HEK293 (cell line): ENCODE data around the gene UCN2.

Experiments
- CTCF ChIA-PET: fragments of 350-600 bp; formaldehyde crosslinking; extraction: SDS; loops from one replicate; lab custom pipeline; 2021; ENCODE audit warnings: antibody characterized with exemption; lab: Yijun Ruan, JAX
- POLR2A ChIA-PET: fragments of 300-600 bp; formaldehyde crosslinking; extraction: SDS; loops from one replicate; lab custom pipeline; 2020; ENCODE audit warnings: antibody characterized with exemption, inconsistent platforms; lab: Yijun Ruan, JAX
- H3K27ac ChIP-seq: fragments of 200-500 bp; sonication (Bioruptor generic); 2 replicates; pipeline ENCODE4 v1.5.1; 2014; ENCODE audit warnings: low read depth, low read length, control low read depth, inconsistent platforms; ENCODE audit errors: extremely low read depth
- H3K36me3 ChIP-seq, 2 experiments: fragments of 200-500 bp in 1 of 2; sonication (Bioruptor generic) in 1 of 2; 1 replicate in 1 of 2; 2 replicates in 1 of 2; pipeline ENCODE4 v1.5.1; 2014 to 2017; ENCODE audit warnings: inconsistent platforms in 2 of 2, low read length in 2 of 2; ENCODE audit not compliant: control insufficient read depth in 2 of 2, insufficient read depth in 1 of 2
- H3K4me1 ChIP-seq: fragments of 200-500 bp; sonication (Bioruptor generic); 2 replicates; pipeline ENCODE4 v1.5.1; 2014; ENCODE audit warnings: mild to moderate bottlenecking, low read length, inconsistent platforms; ENCODE audit not compliant: control insufficient read depth, insufficient read depth
- H3K4me3 ChIP-seq: 2 replicates; pipeline ENCODE4 v1.5.1; 2011; ENCODE audit warnings: low read depth, mild to moderate bottlenecking, control low read depth, low read length, moderate library complexity
- H3K9me3 ChIP-seq: fragments of 200-500 bp; sonication (Bioruptor generic); 2 replicates; pipeline ENCODE4 v1.5.1; 2014; ENCODE audit warnings: low read depth, low read length, inconsistent platforms; ENCODE audit not compliant: control insufficient read depth, insufficient read depth
- EGR2 ChIP-seq: fragments of 450-650 bp; formaldehyde crosslinking; IDR thresholded peaks from 2 replicates; pipeline ENCODE4 v1.5.1; 2016; ENCODE audit warnings: low read depth, missing biosample characterization, missing genetic modification characterization
- KLF1 ChIP-seq: fragments of 450-650 bp; formaldehyde crosslinking; IDR thresholded peaks from 2 replicates; pipeline ENCODE4 v1.5.1; 2016; ENCODE audit warnings: missing biosample characterization, missing genetic modification characterization
- OVOL3 ChIP-seq: fragments of 450-650 bp; formaldehyde crosslinking; IDR thresholded peaks from 2 replicates; pipeline ENCODE4 v1.5.1; 2016; ENCODE audit warnings: missing biosample characterization, missing genetic modification characterization
- REPIN1 ChIP-seq: fragments of 450-650 bp; formaldehyde crosslinking; IDR thresholded peaks from 2 replicates; pipeline ENCODE4 v1.5.1; 2017; ENCODE audit warnings: missing biosample characterization, missing genetic modification characterization, low read depth
- SALL2 ChIP-seq: fragments of 450-650 bp; formaldehyde crosslinking; IDR thresholded peaks from 2 replicates; pipeline ENCODE4 v1.5.0; 2017; ENCODE audit warnings: missing biosample characterization, mild to moderate bottlenecking, missing genetic modification characterization, borderline replicate concordance
- ZFP69B ChIP-seq: fragments of 450-650 bp; formaldehyde crosslinking; IDR thresholded peaks from 2 replicates; pipeline ENCODE4 v1.5.1; 2016; ENCODE audit warnings: missing biosample characterization, missing genetic modification characterization
- ZNF426 ChIP-seq: fragments of 450-650 bp; formaldehyde crosslinking; IDR thresholded peaks from 2 replicates; pipeline ENCODE4 v1.5.1; 2017; ENCODE audit warnings: missing biosample characterization, missing genetic modification characterization, mild to moderate bottlenecking, inconsistent platforms, moderate library complexity
- ZNF521 ChIP-seq: fragments of 450-650 bp; formaldehyde crosslinking; IDR thresholded peaks from 2 replicates; pipeline ENCODE4 v1.5.1; 2017; ENCODE audit warnings: missing biosample characterization, mild to moderate bottlenecking, missing genetic modification characterization
- ZNF707 ChIP-seq: fragments of 450-650 bp; formaldehyde crosslinking; IDR thresholded peaks from 2 replicates; pipeline ENCODE4 v1.5.1; 2016; ENCODE audit warnings: missing biosample characterization, missing genetic modification characterization
- ZNF791 ChIP-seq: fragments of 450-650 bp; formaldehyde crosslinking; IDR thresholded peaks from 2 replicates; pipeline ENCODE4 v1.5.1; 2016; ENCODE audit warnings: missing biosample characterization, missing genetic modification characterization
- TF ChIP-seq, protein P1 (sequence below): fragments of 450-650 bp; formaldehyde crosslinking; IDR thresholded peaks from 2 replicates; pipeline ENCODE4 v1.5.1; 2016; ENCODE audit warnings: missing biosample characterization, missing genetic modification characterization
- TF ChIP-seq, protein P2 (sequence below): fragments of 450-650 bp; formaldehyde crosslinking; IDR thresholded peaks from 2 replicates; pipeline ENCODE4 v1.5.1; 2016; ENCODE audit warnings: missing biosample characterization, missing genetic modification characterization
- TF ChIP-seq, protein P3 (sequence below): fragments of 450-650 bp; formaldehyde crosslinking; IDR thresholded peaks from 2 replicates; pipeline ENCODE4 v1.5.1; 2016; ENCODE audit warnings: missing biosample characterization, missing genetic modification characterization, borderline replicate concordance
- TF ChIP-seq, protein P4 (sequence below): fragments of 450-650 bp; formaldehyde crosslinking; IDR thresholded peaks from 2 replicates; pipeline ENCODE4 v1.5.1; 2017; ENCODE audit warnings: missing biosample characterization, mild to moderate bottlenecking, missing genetic modification characterization, moderate library complexity
- TF ChIP-seq, protein P5 (sequence below): fragments of 450-650 bp; formaldehyde crosslinking; IDR thresholded peaks from 2 replicates; pipeline ENCODE4 v1.5.1; 2016; ENCODE audit warnings: missing biosample characterization, missing genetic modification characterization
- TF ChIP-seq, protein P6 (sequence below): fragments of 450-650 bp; formaldehyde crosslinking; IDR thresholded peaks from 2 replicates; pipeline ENCODE4 v1.5.1; 2017; ENCODE audit warnings: missing biosample characterization, missing genetic modification characterization

Gene UCN2

DNA sequence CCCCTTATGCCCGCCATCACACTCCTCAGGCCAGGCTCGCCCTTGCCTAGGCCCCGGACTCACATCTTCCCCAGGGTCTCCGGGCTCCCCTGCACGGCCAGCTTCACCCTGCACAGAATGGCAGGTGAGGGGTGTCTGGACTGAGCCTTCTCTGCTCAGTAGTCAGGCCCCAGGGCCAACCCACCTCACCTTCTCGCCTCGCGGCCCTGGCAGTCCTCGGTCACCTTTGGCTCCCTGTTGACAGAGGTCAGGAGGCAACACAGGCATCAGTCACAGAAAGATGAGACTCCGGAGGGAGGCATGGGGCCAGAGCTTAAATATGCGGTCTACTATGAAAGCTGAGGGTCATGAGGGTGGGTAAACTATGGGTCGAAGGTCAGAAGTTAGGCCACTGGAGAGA, 8.4 kb upstream of the UCN2 start:
- ChIA-PET POLR2A (no interaction called here), CTCF (no interaction called here)
- H3K27ac ChIP-seq: no peak overlapping the region
- no peaks in the 10 kb centered on the region for H3K4me1 ChIP-seq
- H3K4me3 ChIP-seq: no peak overlapping the region
- peaks cover 0 to under 1% of the 10 kb centered on the region in 2 experiments; a peak in 1 of 3 replicates for H3K36me3 ChIP-seq
- TF ChIP-seq ZNF521 (tag by site-specific recombination) (no peak), EGR2 (no peak), ZNF707 (tag by site-specific recombination) (no peak), ZNF791 (tag by site-specific recombination) (no peak), ZFP69B (no peak), KLF1 (tag by site-specific recombination) (no peak), OVOL3 (no peak), REPIN1 (no peak), SALL2 (tag by site-specific recombination) (no peak), ZNF426 (no peak)
- TF ChIP-seq, protein P1, sequence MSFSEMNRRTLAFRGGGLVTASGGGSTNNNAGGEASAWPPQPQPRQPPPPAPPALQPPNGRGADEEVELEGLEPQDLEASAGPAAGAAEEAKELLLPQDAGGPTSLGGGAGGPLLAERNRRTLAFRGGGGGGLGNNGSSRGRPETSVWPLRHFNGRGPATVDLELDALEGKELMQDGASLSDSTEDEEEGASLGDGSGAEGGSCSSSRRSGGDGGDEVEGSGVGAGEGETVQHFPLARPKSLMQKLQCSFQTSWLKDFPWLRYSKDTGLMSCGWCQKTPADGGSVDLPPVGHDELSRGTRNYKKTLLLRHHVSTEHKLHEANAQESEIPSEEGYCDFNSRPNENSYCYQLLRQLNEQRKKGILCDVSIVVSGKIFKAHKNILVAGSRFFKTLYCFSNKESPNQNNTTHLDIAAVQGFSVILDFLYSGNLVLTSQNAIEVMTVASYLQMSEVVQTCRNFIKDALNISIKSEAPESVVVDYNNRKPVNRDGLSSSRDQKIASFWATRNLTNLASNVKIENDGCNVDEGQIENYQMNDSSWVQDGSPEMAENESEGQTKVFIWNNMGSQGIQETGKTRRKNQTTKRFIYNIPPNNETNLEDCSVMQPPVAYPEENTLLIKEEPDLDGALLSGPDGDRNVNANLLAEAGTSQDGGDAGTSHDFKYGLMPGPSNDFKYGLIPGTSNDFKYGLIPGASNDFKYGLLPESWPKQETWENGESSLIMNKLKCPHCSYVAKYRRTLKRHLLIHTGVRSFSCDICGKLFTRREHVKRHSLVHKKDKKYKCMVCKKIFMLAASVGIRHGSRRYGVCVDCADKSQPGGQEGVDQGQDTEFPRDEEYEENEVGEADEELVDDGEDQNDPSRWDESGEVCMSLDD (tag by site-specific recombination): no peak
- TF ChIP-seq, protein P2, sequence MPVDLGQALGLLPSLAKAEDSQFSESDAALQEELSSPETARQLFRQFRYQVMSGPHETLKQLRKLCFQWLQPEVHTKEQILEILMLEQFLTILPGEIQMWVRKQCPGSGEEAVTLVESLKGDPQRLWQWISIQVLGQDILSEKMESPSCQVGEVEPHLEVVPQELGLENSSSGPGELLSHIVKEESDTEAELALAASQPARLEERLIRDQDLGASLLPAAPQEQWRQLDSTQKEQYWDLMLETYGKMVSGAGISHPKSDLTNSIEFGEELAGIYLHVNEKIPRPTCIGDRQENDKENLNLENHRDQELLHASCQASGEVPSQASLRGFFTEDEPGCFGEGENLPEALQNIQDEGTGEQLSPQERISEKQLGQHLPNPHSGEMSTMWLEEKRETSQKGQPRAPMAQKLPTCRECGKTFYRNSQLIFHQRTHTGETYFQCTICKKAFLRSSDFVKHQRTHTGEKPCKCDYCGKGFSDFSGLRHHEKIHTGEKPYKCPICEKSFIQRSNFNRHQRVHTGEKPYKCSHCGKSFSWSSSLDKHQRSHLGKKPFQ (tag by site-specific recombination): no peak
- TF ChIP-seq, protein P3, sequence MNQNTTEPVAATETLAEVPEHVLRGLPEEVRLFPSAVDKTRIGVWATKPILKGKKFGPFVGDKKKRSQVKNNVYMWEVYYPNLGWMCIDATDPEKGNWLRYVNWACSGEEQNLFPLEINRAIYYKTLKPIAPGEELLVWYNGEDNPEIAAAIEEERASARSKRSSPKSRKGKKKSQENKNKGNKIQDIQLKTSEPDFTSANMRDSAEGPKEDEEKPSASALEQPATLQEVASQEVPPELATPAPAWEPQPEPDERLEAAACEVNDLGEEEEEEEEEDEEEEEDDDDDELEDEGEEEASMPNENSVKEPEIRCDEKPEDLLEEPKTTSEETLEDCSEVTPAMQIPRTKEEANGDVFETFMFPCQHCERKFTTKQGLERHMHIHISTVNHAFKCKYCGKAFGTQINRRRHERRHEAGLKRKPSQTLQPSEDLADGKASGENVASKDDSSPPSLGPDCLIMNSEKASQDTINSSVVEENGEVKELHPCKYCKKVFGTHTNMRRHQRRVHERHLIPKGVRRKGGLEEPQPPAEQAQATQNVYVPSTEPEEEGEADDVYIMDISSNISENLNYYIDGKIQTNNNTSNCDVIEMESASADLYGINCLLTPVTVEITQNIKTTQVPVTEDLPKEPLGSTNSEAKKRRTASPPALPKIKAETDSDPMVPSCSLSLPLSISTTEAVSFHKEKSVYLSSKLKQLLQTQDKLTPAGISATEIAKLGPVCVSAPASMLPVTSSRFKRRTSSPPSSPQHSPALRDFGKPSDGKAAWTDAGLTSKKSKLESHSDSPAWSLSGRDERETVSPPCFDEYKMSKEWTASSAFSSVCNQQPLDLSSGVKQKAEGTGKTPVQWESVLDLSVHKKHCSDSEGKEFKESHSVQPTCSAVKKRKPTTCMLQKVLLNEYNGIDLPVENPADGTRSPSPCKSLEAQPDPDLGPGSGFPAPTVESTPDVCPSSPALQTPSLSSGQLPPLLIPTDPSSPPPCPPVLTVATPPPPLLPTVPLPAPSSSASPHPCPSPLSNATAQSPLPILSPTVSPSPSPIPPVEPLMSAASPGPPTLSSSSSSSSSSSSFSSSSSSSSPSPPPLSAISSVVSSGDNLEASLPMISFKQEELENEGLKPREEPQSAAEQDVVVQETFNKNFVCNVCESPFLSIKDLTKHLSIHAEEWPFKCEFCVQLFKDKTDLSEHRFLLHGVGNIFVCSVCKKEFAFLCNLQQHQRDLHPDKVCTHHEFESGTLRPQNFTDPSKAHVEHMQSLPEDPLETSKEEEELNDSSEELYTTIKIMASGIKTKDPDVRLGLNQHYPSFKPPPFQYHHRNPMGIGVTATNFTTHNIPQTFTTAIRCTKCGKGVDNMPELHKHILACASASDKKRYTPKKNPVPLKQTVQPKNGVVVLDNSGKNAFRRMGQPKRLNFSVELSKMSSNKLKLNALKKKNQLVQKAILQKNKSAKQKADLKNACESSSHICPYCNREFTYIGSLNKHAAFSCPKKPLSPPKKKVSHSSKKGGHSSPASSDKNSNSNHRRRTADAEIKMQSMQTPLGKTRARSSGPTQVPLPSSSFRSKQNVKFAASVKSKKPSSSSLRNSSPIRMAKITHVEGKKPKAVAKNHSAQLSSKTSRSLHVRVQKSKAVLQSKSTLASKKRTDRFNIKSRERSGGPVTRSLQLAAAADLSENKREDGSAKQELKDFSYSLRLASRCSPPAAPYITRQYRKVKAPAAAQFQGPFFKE: no peak
- TF ChIP-seq, protein P4, sequence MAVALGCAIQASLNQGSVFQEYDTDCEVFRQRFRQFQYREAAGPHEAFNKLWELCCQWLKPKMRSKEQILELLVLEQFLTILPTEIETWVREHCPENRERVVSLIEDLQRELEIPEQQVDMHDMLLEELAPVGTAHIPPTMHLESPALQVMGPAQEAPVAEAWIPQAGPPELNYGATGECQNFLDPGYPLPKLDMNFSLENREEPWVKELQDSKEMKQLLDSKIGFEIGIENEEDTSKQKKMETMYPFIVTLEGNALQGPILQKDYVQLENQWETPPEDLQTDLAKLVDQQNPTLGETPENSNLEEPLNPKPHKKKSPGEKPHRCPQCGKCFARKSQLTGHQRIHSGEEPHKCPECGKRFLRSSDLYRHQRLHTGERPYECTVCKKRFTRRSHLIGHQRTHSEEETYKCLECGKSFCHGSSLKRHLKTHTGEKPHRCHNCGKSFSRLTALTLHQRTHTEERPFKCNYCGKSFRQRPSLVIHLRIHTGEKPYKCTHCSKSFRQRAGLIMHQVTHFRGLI (tag by site-specific recombination): no peak
- TF ChIP-seq, protein P5, sequence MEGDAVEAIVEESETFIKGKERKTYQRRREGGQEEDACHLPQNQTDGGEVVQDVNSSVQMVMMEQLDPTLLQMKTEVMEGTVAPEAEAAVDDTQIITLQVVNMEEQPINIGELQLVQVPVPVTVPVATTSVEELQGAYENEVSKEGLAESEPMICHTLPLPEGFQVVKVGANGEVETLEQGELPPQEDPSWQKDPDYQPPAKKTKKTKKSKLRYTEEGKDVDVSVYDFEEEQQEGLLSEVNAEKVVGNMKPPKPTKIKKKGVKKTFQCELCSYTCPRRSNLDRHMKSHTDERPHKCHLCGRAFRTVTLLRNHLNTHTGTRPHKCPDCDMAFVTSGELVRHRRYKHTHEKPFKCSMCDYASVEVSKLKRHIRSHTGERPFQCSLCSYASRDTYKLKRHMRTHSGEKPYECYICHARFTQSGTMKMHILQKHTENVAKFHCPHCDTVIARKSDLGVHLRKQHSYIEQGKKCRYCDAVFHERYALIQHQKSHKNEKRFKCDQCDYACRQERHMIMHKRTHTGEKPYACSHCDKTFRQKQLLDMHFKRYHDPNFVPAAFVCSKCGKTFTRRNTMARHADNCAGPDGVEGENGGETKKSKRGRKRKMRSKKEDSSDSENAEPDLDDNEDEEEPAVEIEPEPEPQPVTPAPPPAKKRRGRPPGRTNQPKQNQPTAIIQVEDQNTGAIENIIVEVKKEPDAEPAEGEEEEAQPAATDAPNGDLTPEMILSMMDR: no peak
- TF ChIP-seq, protein P6, sequence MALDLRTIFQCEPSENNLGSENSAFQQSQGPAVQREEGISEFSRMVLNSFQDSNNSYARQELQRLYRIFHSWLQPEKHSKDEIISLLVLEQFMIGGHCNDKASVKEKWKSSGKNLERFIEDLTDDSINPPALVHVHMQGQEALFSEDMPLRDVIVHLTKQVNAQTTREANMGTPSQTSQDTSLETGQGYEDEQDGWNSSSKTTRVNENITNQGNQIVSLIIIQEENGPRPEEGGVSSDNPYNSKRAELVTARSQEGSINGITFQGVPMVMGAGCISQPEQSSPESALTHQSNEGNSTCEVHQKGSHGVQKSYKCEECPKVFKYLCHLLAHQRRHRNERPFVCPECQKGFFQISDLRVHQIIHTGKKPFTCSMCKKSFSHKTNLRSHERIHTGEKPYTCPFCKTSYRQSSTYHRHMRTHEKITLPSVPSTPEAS (tag by site-specific recombination): no peak
- no peaks in the 10 kb centered on the region for H3K9me3 ChIP-seq
